H9 (cell line): ENCODE data around the gene KIF26A. TPM values are rescaled to one million over a fixed set of nuclear protein-coding genes. Genes with fewer than 3 reads are reported as not detected.

Source experiments
- DNase-seq: peaks from one replicate; pipeline ENCODE4 v3.0.0-alpha.2; 2017
- H2AFZ ChIP-seq: one replicate; pipeline ENCODE4 v1.6.1; 2013; ENCODE audit warnings: mild to moderate bottlenecking, low read length, control low read depth, moderate library complexity
- H2AK5ac ChIP-seq: 2 replicates; pipeline ENCODE4 v1.6.1; 2013; ENCODE audit warnings: low read length, control low read depth, mixed read lengths; ENCODE audit not compliant: insufficient read length
- H2BK120ac ChIP-seq: one replicate; pipeline ENCODE4 v1.6.1; 2013; ENCODE audit warnings: low read depth, mild to moderate bottlenecking, low read length, control low read depth, inconsistent platforms; ENCODE audit not compliant: poor library complexity, severe bottlenecking
- H2BK12ac ChIP-seq: 2 replicates; pipeline ENCODE4 v1.6.1; 2013; ENCODE audit warnings: low read length, control low read depth, mixed read lengths, low read depth; ENCODE audit not compliant: insufficient read length
- H2BK15ac ChIP-seq: 2 replicates; pipeline ENCODE4 v1.6.1; 2013; ENCODE audit warnings: low read depth, low read length, control low read depth
- H2BK20ac ChIP-seq: one replicate; pipeline ENCODE4 v1.6.1; 2013; ENCODE audit warnings: low read depth, mild to moderate bottlenecking, low read length, control low read depth, inconsistent platforms; ENCODE audit not compliant: poor library complexity, severe bottlenecking
- H2BK5ac ChIP-seq: 2 replicates; pipeline ENCODE4 v1.6.1; 2013; ENCODE audit warnings: low read length, control low read depth, mixed read lengths; ENCODE audit not compliant: insufficient read length
- H3K14ac ChIP-seq: 2 replicates; pipeline ENCODE4 v1.6.1; 2013; ENCODE audit warnings: low read length, control low read depth; ENCODE audit not compliant: insufficient read depth
- H3K18ac ChIP-seq: 2 replicates; pipeline ENCODE4 v1.6.1; 2013; ENCODE audit warnings: low read depth, mild to moderate bottlenecking, mixed read lengths, low read length, control low read depth; ENCODE audit not compliant: insufficient read length
- H3K23ac ChIP-seq: 2 replicates; pipeline ENCODE4 v1.6.1; 2013; ENCODE audit warnings: low read length, control low read depth, mixed read lengths, low read depth; ENCODE audit not compliant: insufficient read length
- H3K23me2 ChIP-seq: 2 replicates; pipeline ENCODE4 v1.6.1; 2013; ENCODE audit warnings: low read depth, mild to moderate bottlenecking, mixed read lengths, low read length, control low read depth; ENCODE audit not compliant: insufficient read length, poor library complexity, severe bottlenecking
- H3K27ac ChIP-seq: 2 replicates; pipeline ENCODE4 v1.5.1; 2013; ENCODE audit warnings: low read length, control low read depth, mixed read lengths, low read depth; ENCODE audit not compliant: insufficient read length
- H3K27me3 ChIP-seq: 2 replicates; pipeline ENCODE4 v1.6.1; 2013; ENCODE audit warnings: low read length, control low read depth, inconsistent platforms; ENCODE audit not compliant: insufficient read depth
- H3K4ac ChIP-seq: 2 replicates; pipeline ENCODE4 v1.6.1; 2013; ENCODE audit warnings: low read depth, mild to moderate bottlenecking, control low read depth, inconsistent platforms, low read length, moderate library complexity
- H3K4me1 ChIP-seq: 2 replicates; pipeline ENCODE4 v1.6.1; 2013; ENCODE audit warnings: low read length, control low read depth, inconsistent platforms; ENCODE audit not compliant: insufficient read depth
- H3K4me2 ChIP-seq: 2 replicates; pipeline ENCODE4 v1.6.1; 2013; ENCODE audit warnings: low read length, control low read depth, mixed read lengths; ENCODE audit not compliant: insufficient read length, insufficient read depth
- H3K56ac ChIP-seq: 2 replicates; pipeline ENCODE4 v1.6.1; 2013; ENCODE audit warnings: low read depth, mild to moderate bottlenecking, mixed read lengths, low read length, control low read depth; ENCODE audit not compliant: insufficient read length
- H3K79me1 ChIP-seq: 2 replicates; pipeline ENCODE4 v1.6.1; 2013; ENCODE audit warnings: low read depth, mild to moderate bottlenecking, moderate library complexity, low read length, control low read depth, inconsistent platforms; ENCODE audit not compliant: insufficient read depth, poor library complexity, severe bottlenecking
- H3K79me2 ChIP-seq: 2 replicates; pipeline ENCODE4 v1.6.1; 2013; ENCODE audit warnings: low read length, control low read depth, inconsistent platforms; ENCODE audit not compliant: insufficient read depth
- H3K9ac ChIP-seq: 2 replicates; pipeline ENCODE4 v1.6.1; 2013; ENCODE audit warnings: low read length, control low read depth, mixed read lengths; ENCODE audit not compliant: insufficient read length; ENCODE audit errors: extremely low read depth
- H3K9me3 ChIP-seq: one replicate; pipeline ENCODE4 v1.6.1; 2013; ENCODE audit warnings: low read depth, low read length, inconsistent platforms; ENCODE audit not compliant: control insufficient read depth
- H3T11ph ChIP-seq: one replicate; pipeline ENCODE4 v1.6.1; 2013; ENCODE audit warnings: mild to moderate bottlenecking, low read length, control low read depth, inconsistent platforms
- H4K20me1 ChIP-seq: one replicate; pipeline ENCODE4 v1.6.1; 2013; ENCODE audit not compliant: control insufficient read depth, insufficient read length, insufficient read depth
- H4K5ac ChIP-seq: 2 replicates; pipeline ENCODE4 v1.6.1; 2013; ENCODE audit warnings: low read depth, mild to moderate bottlenecking, mixed read lengths, low read length, control low read depth; ENCODE audit not compliant: insufficient read length
- H4K8ac ChIP-seq: replicated peaks from 2 replicates; pipeline ENCODE4 v1.6.1; 2013; ENCODE audit warnings: low read length, control low read depth, mixed read lengths, low read depth; ENCODE audit not compliant: insufficient read length
- H4K91ac ChIP-seq: 2 replicates; pipeline ENCODE4 v1.6.1; 2013; ENCODE audit warnings: low read depth, mild to moderate bottlenecking, moderate library complexity, mixed read lengths, low read length, control low read depth; ENCODE audit not compliant: insufficient read length
- H3K27ac Mint-ChIP-seq, 3 experiments: 2 replicates in 2 of 3; 3 replicates in 1 of 3; pipeline ENCODE4 v1.8.0; 2020 to 2021; ENCODE audit warnings: mixed read lengths in 3 of 3, mild to moderate bottlenecking in 1 of 3, moderate library complexity in 1 of 3
- H3K27me3 Mint-ChIP-seq: 2 replicates; pipeline ENCODE4 v1.8.0; 2021; ENCODE audit warnings: low read depth, mild to moderate bottlenecking, moderate library complexity, mixed read lengths
- H3K36me3 Mint-ChIP-seq, 3 experiments: 2 replicates in 2 of 3; 3 replicates in 1 of 3; pipeline ENCODE4 v1.8.0; 2020 to 2021; ENCODE audit warnings: low read depth in 3 of 3, mixed read lengths in 3 of 3; ENCODE audit not compliant: insufficient read depth in 1 of 3
- H3K4me1 Mint-ChIP-seq, 2 experiments: 2 replicates each; pipeline ENCODE4 v1.8.0; 2020; ENCODE audit warnings: mixed read lengths in 2 of 2
- H3K4me3 Mint-ChIP-seq, 2 experiments: 2 replicates in 1 of 2; 3 replicates in 1 of 2; pipeline ENCODE4 v1.8.0; 2020 to 2021; ENCODE audit warnings: mild to moderate bottlenecking in 2 of 2, mixed read lengths in 2 of 2, moderate library complexity in 1 of 2
- H3K9me3 Mint-ChIP-seq, 2 experiments: 2 replicates in 1 of 2; 3 replicates in 1 of 2; pipeline ENCODE4 v1.8.0; 2020; ENCODE audit warnings: mild to moderate bottlenecking in 2 of 2, mixed read lengths in 2 of 2, moderate library complexity in 1 of 2
- CTCF ChIP-seq: fragments of 200-600 bp; sonication (generic); conservative IDR thresholded peaks from 3 replicates; pipeline ENCODE4 v1.8.0; 2021; ENCODE audit warnings: antibody characterized with exemption, mild to moderate bottlenecking
- WGBS: extraction: QIAGEN DNeasy Blood & Tissue Kit; methylation state at CpG from one replicate; pipeline ENCODE4 v1.1.7; 2013; ENCODE audit warnings: missing lambda C conversion rate, low lambda C conversion rate, mixed read lengths; ENCODE audit not compliant: insufficient read length; ENCODE audit errors: extremely low coverage; 5-methylcytosine and 5-hydroxymethylcytosine counted together
- total RNA-seq: library from RNA; stranded (reverse); gene quantifications from 2 replicates; pipeline ENCODE4 v1.2.1, GENCODE V29; 2021

The KIF26A gene
- total RNA-seq, 1 experiment from 2014 or later: 44.2 TPM

DNA sequence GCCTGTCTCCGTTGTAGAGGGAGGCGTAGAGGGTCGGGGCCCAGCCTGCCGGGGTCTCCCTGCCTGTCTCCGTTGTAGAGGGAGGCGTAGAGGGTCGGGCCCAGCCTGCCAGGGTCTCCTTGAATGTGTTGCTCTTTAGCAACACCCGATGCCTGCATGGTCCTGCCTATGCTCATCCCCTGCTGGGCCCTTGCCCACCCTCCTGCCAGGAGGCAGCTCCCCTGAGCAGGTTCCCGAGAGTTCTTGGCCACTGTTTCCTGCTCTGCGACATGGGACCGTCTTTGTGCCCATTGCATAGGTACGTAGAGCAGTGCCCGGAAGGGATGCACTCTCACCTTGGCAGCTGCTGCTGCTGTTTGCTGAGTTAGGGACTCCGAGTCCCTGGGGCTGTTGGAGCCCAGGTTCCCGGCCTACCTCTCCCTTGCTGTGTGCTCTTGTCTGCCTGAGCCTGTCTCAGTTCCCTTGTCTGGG lies 3.3 kb downstream of the KIF26A start:
- Histone ChIP-seq H3K18ac (no peak overlapping the region), H2AK5ac (no peak overlapping the region), H3T11ph (no peak overlapping the region), H2BK12ac (no peak overlapping the region), H3K9me3 (no peaks in the 10 kb centered on the region), H3K4ac (no peak overlapping the region), H2BK15ac (no peak overlapping the region), H3K23me2 (peaks cover 15% of the 10 kb centered on the region), H2BK5ac (no peak overlapping the region), H3K79me1 (no peaks in the 10 kb centered on the region), H3K23ac (no peak overlapping the region), H4K5ac (no peak overlapping the region), H4K91ac (no peak overlapping the region), H3K27me3 (peaks cover 7% of the 10 kb centered on the region), H3K79me2 (peaks cover 17% of the 10 kb centered on the region; the same call in 1 of the 2 replicates), H3K9ac (no peak overlapping the region), H2BK120ac (no peak overlapping the region), H2AFZ (no peak overlapping the region), H3K4me1 (no peaks in the 10 kb centered on the region; the same call in 1 of the 2 replicates), H3K14ac (no peak overlapping the region; the same call in 1 of the 2 replicates), H2BK20ac (no peak overlapping the region), H3K56ac (no peak overlapping the region), H3K4me2 (no peak overlapping the region), H3K27ac (no peak overlapping the region), H4K20me1 (peaks cover under 1% of the 10 kb centered on the region), H4K8ac (no peak overlapping the region)
- no peak for TF ChIP-seq CTCF
- WGBS: no CpG with 5 or more reads among the region's 15 CpGs
- Mint-ChIP-seq H3K9me3 (no peaks in the 10 kb centered on the region), H3K27ac (no peak overlapping the region), H3K27me3 (peaks cover 8% of the 10 kb centered on the region), H3K4me3 (no peak overlapping the region), H3K4me1 (peaks cover 31 to 35% of the 10 kb centered on the region in 2 experiments), H3K36me3 (peaks cover 2 to 18% (median 10%) of the 10 kb centered on the region in 3 experiments; a peak in 6 of 7 replicates)
- DNase-seq: peak; percentile 24
